ENCODE data around the gene P2RX3.

Gene P2RX3

GRCh38 chr11:57309106-57310059 is 28.8 kb upstream of the P2RX3 start:
- H3K9ac ChIP-seq (ENCODE audit: low read length in 5 of 5) = peak overlapping the region in 3 of 5 donors; percentile 16 to 92 (median 72)
- no peaks in the 10 kb centered on the region for H3K27me3 ChIP-seq (ENCODE audit: control insufficient read depth in 5 of 5, insufficient read depth in 4 of 5, low read length in 5 of 5)
- peaks cover 41 to 97% (median 91%) of the 10 kb centered on the region in 5 donors for H3K4me1 ChIP-seq (ENCODE audit: control insufficient read depth in 5 of 5, insufficient read depth in 5 of 5, low read length in 5 of 5)
- H3K27ac ChIP-seq (ENCODE audit: low read depth, low read length) = peak overlapping the region; percentile 96
- no peaks in the 10 kb centered on the region for H3K9me3 ChIP-seq (ENCODE audit: control insufficient read depth in 5 of 5, low read length in 5 of 5)
- peaks cover 0 to 57% (median 43%) of the 10 kb centered on the region in 5 donors for H3K36me3 ChIP-seq (ENCODE audit: control insufficient read depth in 5 of 5, insufficient read depth in 5 of 5, low read length in 5 of 5)
- peak overlapping the region in 1 of 5 donors; percentile 1 for H3K4me3 ChIP-seq (ENCODE audit: low read depth in 1 of 5, low read length in 5 of 5)

GRCh38 chr11:57310091-57310490 is 28.1 kb upstream of the P2RX3 start:
- no peaks in the 10 kb centered on the region for H3K27me3 ChIP-seq (ENCODE audit: control insufficient read depth in 5 of 5, insufficient read depth in 4 of 5, low read length in 5 of 5)
- peak overlapping the region; percentile 50 to 68 (median 61) for H3K4me3 ChIP-seq (ENCODE audit: low read depth in 1 of 5, low read length in 5 of 5)
- H3K9ac ChIP-seq (ENCODE audit: low read length in 5 of 5) = peak overlapping the region; percentile 48 to 92 (median 59)
- H3K36me3 ChIP-seq (ENCODE audit: control insufficient read depth in 5 of 5, insufficient read depth in 5 of 5, low read length in 5 of 5) = peaks cover 0 to 64% (median 50%) of the 10 kb centered on the region in 5 donors
- no peaks in the 10 kb centered on the region for H3K9me3 ChIP-seq (ENCODE audit: control insufficient read depth in 5 of 5, low read length in 5 of 5)
- H3K27ac ChIP-seq (ENCODE audit: low read depth, low read length) = peak overlapping the region; percentile 96
- H3K4me1 ChIP-seq (ENCODE audit: control insufficient read depth in 5 of 5, insufficient read depth in 5 of 5, low read length in 5 of 5) = peaks cover 41 to 97% (median 91%) of the 10 kb centered on the region in 5 donors

GRCh38 chr11:57310630-57311086 is 27.5 kb upstream of the P2RX3 start:
- Histone ChIP-seq H3K9me3 (ENCODE audit: control insufficient read depth in 5 of 5, low read length in 5 of 5) (no peaks in the 10 kb centered on the region), H3K36me3 (ENCODE audit: control insufficient read depth in 5 of 5, insufficient read depth in 5 of 5, low read length in 5 of 5) (peaks cover 0 to 64% (median 54%) of the 10 kb centered on the region in 5 donors), H3K4me3 (ENCODE audit: low read depth in 1 of 5, low read length in 5 of 5) (peak overlapping the region; percentile 50 to 68 (median 61)), H3K9ac (ENCODE audit: low read length in 5 of 5) (peak overlapping the region; percentile 48 to 92 (median 59)), H3K27me3 (ENCODE audit: control insufficient read depth in 5 of 5, insufficient read depth in 4 of 5, low read length in 5 of 5) (no peaks in the 10 kb centered on the region), H3K27ac (ENCODE audit: low read depth, low read length) (peak overlapping the region; percentile 96), H3K4me1 (ENCODE audit: control insufficient read depth in 5 of 5, insufficient read depth in 5 of 5, low read length in 5 of 5) (peaks cover 41 to 97% (median 91%) of the 10 kb centered on the region in 5 donors)

- Histone ChIP-seq H3K27ac (ENCODE audit: low read depth, low read length) (peak overlapping the region; percentile 96), H3K4me3 (ENCODE audit: low read depth in 1 of 5, low read length in 5 of 5) (peak overlapping the region; percentile 50 to 68 (median 61)), H3K9me3 (ENCODE audit: control insufficient read depth in 5 of 5, low read length in 5 of 5) (no peaks in the 10 kb centered on the region), H3K36me3 (ENCODE audit: control insufficient read depth in 5 of 5, insufficient read depth in 5 of 5, low read length in 5 of 5) (peaks cover 0 to 69% (median 58%) of the 10 kb centered on the region in 5 donors), H3K4me1 (ENCODE audit: control insufficient read depth in 5 of 5, insufficient read depth in 5 of 5, low read length in 5 of 5) (peaks cover 45 to 97% (median 94%) of the 10 kb centered on the region in 5 donors), H3K27me3 (ENCODE audit: control insufficient read depth in 5 of 5, insufficient read depth in 4 of 5, low read length in 5 of 5) (no peaks in the 10 kb centered on the region), H3K9ac (ENCODE audit: low read length in 5 of 5) (peak overlapping the region; percentile 48 to 92 (median 59))
Observed at GRCh38 chr11:57311109-57311936, 26.8 kb upstream of the P2RX3 start.

GRCh38 chr11:57312511-57313021 is 25.6 kb upstream of the P2RX3 start:
- Histone ChIP-seq H3K4me1 (ENCODE audit: control insufficient read depth in 5 of 5, insufficient read depth in 5 of 5, low read length in 5 of 5) (peaks cover 45 to 98% (median 95%) of the 10 kb centered on the region in 5 donors), H3K36me3 (ENCODE audit: control insufficient read depth in 5 of 5, insufficient read depth in 5 of 5, low read length in 5 of 5) (peaks cover 0 to 79% (median 70%) of the 10 kb centered on the region in 5 donors), H3K9me3 (ENCODE audit: control insufficient read depth in 5 of 5, low read length in 5 of 5) (no peaks in the 10 kb centered on the region), H3K9ac (ENCODE audit: low read length in 5 of 5) (peak overlapping the region in 3 of 5 donors; percentile 24 to 84 (median 45)), H3K27me3 (ENCODE audit: control insufficient read depth in 5 of 5, insufficient read depth in 4 of 5, low read length in 5 of 5) (no peaks in the 10 kb centered on the region), H3K27ac (ENCODE audit: low read depth, low read length) (peak overlapping the region; percentile 96), H3K4me3 (ENCODE audit: low read depth in 1 of 5, low read length in 5 of 5) (no peak overlapping the region)

- H3K27ac ChIP-seq (ENCODE audit: low read depth, low read length) = peak overlapping the region; percentile 96
- peaks cover 0 to 79% (median 73%) of the 10 kb centered on the region in 5 donors for H3K36me3 ChIP-seq (ENCODE audit: control insufficient read depth in 5 of 5, insufficient read depth in 5 of 5, low read length in 5 of 5)
- H3K9me3 ChIP-seq (ENCODE audit: control insufficient read depth in 5 of 5, low read length in 5 of 5) = no peaks in the 10 kb centered on the region
- peak overlapping the region in 1 of 5 donors; percentile 45 for H3K9ac ChIP-seq (ENCODE audit: low read length in 5 of 5)
- no peak overlapping the region for H3K4me3 ChIP-seq (ENCODE audit: low read depth in 1 of 5, low read length in 5 of 5)
- H3K4me1 ChIP-seq (ENCODE audit: control insufficient read depth in 5 of 5, insufficient read depth in 5 of 5, low read length in 5 of 5) = peaks cover 52 to 98% (median 95%) of the 10 kb centered on the region in 5 donors
- no peaks in the 10 kb centered on the region for H3K27me3 ChIP-seq (ENCODE audit: control insufficient read depth in 5 of 5, insufficient read depth in 4 of 5, low read length in 5 of 5)
Observed at GRCh38 chr11:57313071-57313787, 24.9 kb upstream of the P2RX3 start.

- H3K36me3 ChIP-seq (ENCODE audit: control insufficient read depth in 5 of 5, insufficient read depth in 5 of 5, low read length in 5 of 5) = peaks cover 0 to 82% (median 76%) of the 10 kb centered on the region in 5 donors
- H3K4me1 ChIP-seq (ENCODE audit: control insufficient read depth in 5 of 5, insufficient read depth in 5 of 5, low read length in 5 of 5) = peaks cover 53 to 98% (median 95%) of the 10 kb centered on the region in 5 donors
- H3K27ac ChIP-seq (ENCODE audit: low read depth, low read length) = peak overlapping the region; percentile 96
- H3K4me3 ChIP-seq (ENCODE audit: low read depth in 1 of 5, low read length in 5 of 5) = no peak overlapping the region
- H3K27me3 ChIP-seq (ENCODE audit: control insufficient read depth in 5 of 5, insufficient read depth in 4 of 5, low read length in 5 of 5) = no peaks in the 10 kb centered on the region
- no peaks in the 10 kb centered on the region for H3K9me3 ChIP-seq (ENCODE audit: control insufficient read depth in 5 of 5, low read length in 5 of 5)
- no peak overlapping the region for H3K9ac ChIP-seq (ENCODE audit: low read length in 5 of 5)
Observed at GRCh38 chr11:57313788-57314135, 24.4 kb upstream of the P2RX3 start.

GRCh38 chr11:57314221-57314973 is 23.8 kb upstream of the P2RX3 start:
- no peaks in the 10 kb centered on the region for H3K27me3 ChIP-seq (ENCODE audit: control insufficient read depth in 5 of 5, insufficient read depth in 4 of 5, low read length in 5 of 5)
- H3K9ac ChIP-seq (ENCODE audit: low read length in 5 of 5) = no peak overlapping the region
- H3K27ac ChIP-seq (ENCODE audit: low read depth, low read length) = peak overlapping the region; percentile 96
- no peak overlapping the region for H3K4me3 ChIP-seq (ENCODE audit: low read depth in 1 of 5, low read length in 5 of 5)
- H3K4me1 ChIP-seq (ENCODE audit: control insufficient read depth in 5 of 5, insufficient read depth in 5 of 5, low read length in 5 of 5) = peaks cover 48 to 96% (median 93%) of the 10 kb centered on the region in 5 donors
- H3K36me3 ChIP-seq (ENCODE audit: control insufficient read depth in 5 of 5, insufficient read depth in 5 of 5, low read length in 5 of 5) = peaks cover 0 to 80% (median 69%) of the 10 kb centered on the region in 5 donors
- H3K9me3 ChIP-seq (ENCODE audit: control insufficient read depth in 5 of 5, low read length in 5 of 5) = no peaks in the 10 kb centered on the region

All from subcutaneous abdominal adipose tissue (tissue), 5 donors.